A549 (cell line): ENCODE data around the gene PGAP3.

Experiments used
- CTCF ChIP-seq: fragments of >200 bp; sonication (Bioruptor Twin); formaldehyde crosslinking; IDR thresholded peaks from 3 replicates; pipeline ENCODE4 v1.5.1; 2016
- ELK1 ChIP-seq: fragments of 150-350 bp; IDR thresholded peaks from 2 replicates; pipeline ENCODE4 v1.6.1; 2014; ENCODE audit warnings: low read depth, mild to moderate bottlenecking, low read length
- HMGXB4 ChIP-seq: fragments of 250-450 bp; sonication (Bioruptor Pico); IDR thresholded peaks from 2 replicates; pipeline ENCODE4 v1.5.0; 2021; ENCODE audit warnings: mild to moderate bottlenecking, moderate library complexity, borderline replicate concordance
- MYC ChIP-seq: IDR thresholded peaks from 2 replicates; pipeline ENCODE4 v1.6.1; 2012; ENCODE audit warnings: mild to moderate bottlenecking, inconsistent platforms, low read length, improper control_type of control experiment, borderline replicate concordance
- POLR2AphosphoS2 ChIP-seq: conservative IDR thresholded peaks from 2 replicates; pipeline ENCODE4 v1.6.1; 2012; ENCODE audit warnings: low read length, improper control_type of control experiment, inconsistent platforms
- REST ChIP-seq: fragments of 200-600 bp; sonication (generic); IDR thresholded peaks from 2 replicates; pipeline ENCODE4 v1.6.1; 2016; ENCODE audit warnings: antibody characterized with exemption, mild to moderate bottlenecking, moderate library complexity
- TFCP2L1 ChIP-seq: fragments of 250-450 bp; sonication (Bioruptor Pico); IDR thresholded peaks from 2 replicates; pipeline ENCODE4 v1.5.0; 2021; ENCODE audit warnings: mild to moderate bottlenecking
- ZC3H11A ChIP-seq: fragments of 450-650 bp; IDR thresholded peaks from 2 replicates; pipeline ENCODE4 v1.6.1; 2014; ENCODE audit warnings: antibody characterized with exemption, mild to moderate bottlenecking

- no peak for TF ChIP-seq MYC
- no peak for TF ChIP-seq ZC3H11A
- TF ChIP-seq ELK1 = no peak
- TF ChIP-seq HMGXB4 (CRISPR knock-in tag) = no peak
- TF ChIP-seq CTCF = no peak
- no peak for TF ChIP-seq POLR2AphosphoS2
- no peak for TF ChIP-seq REST
- no peak for TF ChIP-seq TFCP2L1 (CRISPR knock-in tag)
Observed at GRCh38 chr17:39639566-39640458, 48.0 kb downstream of the PGAP3 start.
